ENCODE results near the gene PTPN3.

Gene PTPN3

GRCh38 chr9:109504689-109505088 lies 6.6 kb upstream of the PTPN3 start:
- DNase-seq (ENCODE audit: low read depth), result no peak
- no peak overlapping the region for H3K4me3 ChIP-seq (ENCODE audit: low read depth, low read length)
- TF ChIP-seq CTCF (IDR thresholded peaks at IDR 0.05; ENCODE audit: low read depth, low read length, missing control alignments), result no peak

GRCh38 chr9:109500421-109500974 lies 2.4 kb upstream of the PTPN3 start:
- no peak overlapping the region for H3K4me3 ChIP-seq (ENCODE audit: low read depth, low read length)
- no peak for TF ChIP-seq CTCF (IDR thresholded peaks at IDR 0.05; ENCODE audit: low read depth, low read length, missing control alignments)
- no peak for DNase-seq (ENCODE audit: low read depth)

GRCh38 chr9:109499631-109500410 lies 1.7 kb upstream of the PTPN3 start:
- DNase-seq (ENCODE audit: low read depth), result no peak
- no peak overlapping the region for H3K4me3 ChIP-seq (ENCODE audit: low read depth, low read length)
- no peak for TF ChIP-seq CTCF (IDR thresholded peaks at IDR 0.05; ENCODE audit: low read depth, low read length, missing control alignments)

- H3K4me3 ChIP-seq (ENCODE audit: low read depth, low read length), result no peak overlapping the region
These were observed 1.1 kb upstream of the PTPN3 start for GRCh38 chr9:109499093-109499630.

GRCh38 chr9:109497226-109498153 lies 617 bp downstream of the PTPN3 start:
- no peak overlapping the region for H3K4me3 ChIP-seq (ENCODE audit: low read depth, low read length)
- TF ChIP-seq CTCF (IDR thresholded peaks at IDR 0.05; ENCODE audit: low read depth, low read length, missing control alignments), result no peak
- no peak for DNase-seq (ENCODE audit: low read depth)

More at GRCh38 chr9:109499093-109499630, 1.1 kb upstream of the PTPN3 start:
- TF ChIP-seq CTCF (IDR thresholded peaks at IDR 0.05; ENCODE audit: low read depth, low read length, missing control alignments), result no peak
- no peak for DNase-seq (ENCODE audit: low read depth)

GRCh38 chr9:109496841-109497225 lies 1.3 kb downstream of the PTPN3 start:
- no peak overlapping the region for H3K4me3 ChIP-seq (ENCODE audit: low read depth, low read length)
- TF ChIP-seq CTCF (IDR thresholded peaks at IDR 0.05; ENCODE audit: low read depth, low read length, missing control alignments), result no peak
- no peak for DNase-seq (ENCODE audit: low read depth)

Data from GM12864 (cell line).